GM12801 (cell line): ENCODE data around the gene GIT1.

Source experiments
- TF ChIP-seq, protein P1 (sequence below): IDR thresholded peaks from one replicate; pipeline ENCODE4 v1.5.1; 2011; ENCODE audit warnings: control low read depth; ENCODE audit not compliant: insufficient read length; ENCODE audit errors: extremely low read depth

The GIT1 gene, protein sequence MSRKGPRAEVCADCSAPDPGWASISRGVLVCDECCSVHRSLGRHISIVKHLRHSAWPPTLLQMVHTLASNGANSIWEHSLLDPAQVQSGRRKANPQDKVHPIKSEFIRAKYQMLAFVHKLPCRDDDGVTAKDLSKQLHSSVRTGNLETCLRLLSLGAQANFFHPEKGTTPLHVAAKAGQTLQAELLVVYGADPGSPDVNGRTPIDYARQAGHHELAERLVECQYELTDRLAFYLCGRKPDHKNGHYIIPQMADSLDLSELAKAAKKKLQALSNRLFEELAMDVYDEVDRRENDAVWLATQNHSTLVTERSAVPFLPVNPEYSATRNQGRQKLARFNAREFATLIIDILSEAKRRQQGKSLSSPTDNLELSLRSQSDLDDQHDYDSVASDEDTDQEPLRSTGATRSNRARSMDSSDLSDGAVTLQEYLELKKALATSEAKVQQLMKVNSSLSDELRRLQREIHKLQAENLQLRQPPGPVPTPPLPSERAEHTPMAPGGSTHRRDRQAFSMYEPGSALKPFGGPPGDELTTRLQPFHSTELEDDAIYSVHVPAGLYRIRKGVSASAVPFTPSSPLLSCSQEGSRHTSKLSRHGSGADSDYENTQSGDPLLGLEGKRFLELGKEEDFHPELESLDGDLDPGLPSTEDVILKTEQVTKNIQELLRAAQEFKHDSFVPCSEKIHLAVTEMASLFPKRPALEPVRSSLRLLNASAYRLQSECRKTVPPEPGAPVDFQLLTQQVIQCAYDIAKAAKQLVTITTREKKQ

DNA sequence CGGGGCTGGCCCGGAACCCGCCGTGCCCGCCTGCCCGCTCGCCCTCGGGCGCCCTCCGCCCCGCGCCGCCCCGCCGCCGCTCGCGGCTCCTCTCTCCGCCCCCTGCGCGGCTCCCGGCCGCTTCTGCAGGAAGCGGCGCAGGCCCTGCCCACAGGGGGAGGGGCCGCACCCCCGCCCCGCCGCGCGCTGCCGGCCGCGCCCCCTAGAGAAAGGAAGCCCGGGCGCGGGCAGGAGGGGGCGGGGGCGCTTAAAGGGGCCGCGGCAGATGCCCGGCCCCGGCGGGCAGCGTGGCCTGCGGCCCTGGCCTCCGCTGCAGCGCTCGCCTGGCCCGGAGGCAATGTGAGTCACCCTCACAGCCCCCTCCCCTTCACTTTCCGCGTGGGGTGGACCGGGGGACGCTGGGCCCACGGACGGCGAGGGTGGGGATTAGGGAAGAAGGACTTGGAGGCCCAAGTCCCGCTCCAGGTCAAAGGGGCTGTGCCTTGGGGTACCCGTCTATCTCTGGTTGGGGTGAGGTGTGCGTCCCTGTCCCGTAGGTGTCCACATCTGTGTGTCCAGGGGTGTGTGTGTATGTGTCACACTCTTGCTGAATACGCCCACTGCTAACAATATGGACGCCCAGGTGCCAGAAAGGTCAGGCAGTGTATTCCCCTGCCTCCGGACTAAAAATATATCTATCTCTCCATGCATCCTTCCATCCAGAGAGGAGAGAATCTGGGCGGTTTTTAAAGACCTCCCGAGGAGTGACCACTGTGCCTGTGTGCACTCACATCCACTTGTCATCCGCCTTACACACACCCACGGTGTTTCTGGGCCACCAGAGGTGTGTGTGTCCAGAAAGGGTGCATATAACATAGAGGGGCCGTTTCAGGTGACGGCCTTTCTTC lies at the start of gene GIT1:
Gene GIT1, minus strand, starts transcription at position 125 of the 887 bp plus-strand sequence. CDS start 270 bp downstream, outside the sequence.
- TF ChIP-seq, protein P1, sequence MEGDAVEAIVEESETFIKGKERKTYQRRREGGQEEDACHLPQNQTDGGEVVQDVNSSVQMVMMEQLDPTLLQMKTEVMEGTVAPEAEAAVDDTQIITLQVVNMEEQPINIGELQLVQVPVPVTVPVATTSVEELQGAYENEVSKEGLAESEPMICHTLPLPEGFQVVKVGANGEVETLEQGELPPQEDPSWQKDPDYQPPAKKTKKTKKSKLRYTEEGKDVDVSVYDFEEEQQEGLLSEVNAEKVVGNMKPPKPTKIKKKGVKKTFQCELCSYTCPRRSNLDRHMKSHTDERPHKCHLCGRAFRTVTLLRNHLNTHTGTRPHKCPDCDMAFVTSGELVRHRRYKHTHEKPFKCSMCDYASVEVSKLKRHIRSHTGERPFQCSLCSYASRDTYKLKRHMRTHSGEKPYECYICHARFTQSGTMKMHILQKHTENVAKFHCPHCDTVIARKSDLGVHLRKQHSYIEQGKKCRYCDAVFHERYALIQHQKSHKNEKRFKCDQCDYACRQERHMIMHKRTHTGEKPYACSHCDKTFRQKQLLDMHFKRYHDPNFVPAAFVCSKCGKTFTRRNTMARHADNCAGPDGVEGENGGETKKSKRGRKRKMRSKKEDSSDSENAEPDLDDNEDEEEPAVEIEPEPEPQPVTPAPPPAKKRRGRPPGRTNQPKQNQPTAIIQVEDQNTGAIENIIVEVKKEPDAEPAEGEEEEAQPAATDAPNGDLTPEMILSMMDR = no peak

DNA sequence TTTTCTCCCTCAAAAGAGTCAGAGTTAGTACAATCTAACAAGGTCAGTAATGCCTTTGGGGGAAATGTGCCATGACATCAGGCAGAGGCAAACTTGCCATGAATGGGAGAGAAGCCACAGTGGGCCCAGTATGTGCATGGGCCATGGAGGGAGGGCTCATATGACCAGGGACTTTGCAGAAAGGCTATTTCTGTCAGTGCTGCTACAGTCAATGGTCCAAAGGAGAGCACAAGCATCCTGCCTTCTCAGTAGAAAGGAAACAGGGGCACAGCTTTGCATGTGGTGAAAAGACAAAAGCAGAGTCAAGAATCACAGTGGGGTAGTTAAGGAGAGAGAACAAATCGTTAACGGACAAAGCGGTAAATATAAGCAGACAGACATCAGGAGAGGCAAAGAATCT lies 44.4 kb upstream of the GIT1 start:
- TF ChIP-seq, protein P1 = no peak

DNA sequence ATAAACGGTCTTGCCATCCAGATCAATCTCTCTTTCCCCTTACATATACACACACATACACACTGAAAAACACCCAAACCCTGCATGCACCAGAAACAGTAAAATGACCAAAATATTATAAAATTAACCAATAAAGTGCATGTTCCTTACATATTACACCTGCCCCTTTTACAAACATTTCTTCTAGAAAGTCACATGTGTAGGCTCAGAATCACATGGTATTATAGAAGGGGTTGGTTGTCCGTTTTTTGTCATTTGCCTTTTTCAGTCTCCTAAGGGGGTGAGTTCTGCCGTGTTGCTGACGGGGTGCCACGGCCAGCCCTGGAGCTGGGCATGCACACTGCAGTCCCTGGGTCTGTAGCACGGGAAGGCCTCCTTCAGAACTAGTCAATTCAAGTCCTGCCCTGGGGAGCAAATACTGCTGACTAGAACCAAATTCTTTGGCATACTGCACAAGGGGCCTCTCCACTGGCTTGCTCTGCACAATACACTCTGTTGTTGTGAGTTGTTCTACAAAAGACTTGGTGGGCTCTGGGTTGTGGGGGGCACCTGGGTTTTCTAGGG lies 41.3 kb upstream of the GIT1 start:
- TF ChIP-seq, protein P1 = no peak

DNA sequence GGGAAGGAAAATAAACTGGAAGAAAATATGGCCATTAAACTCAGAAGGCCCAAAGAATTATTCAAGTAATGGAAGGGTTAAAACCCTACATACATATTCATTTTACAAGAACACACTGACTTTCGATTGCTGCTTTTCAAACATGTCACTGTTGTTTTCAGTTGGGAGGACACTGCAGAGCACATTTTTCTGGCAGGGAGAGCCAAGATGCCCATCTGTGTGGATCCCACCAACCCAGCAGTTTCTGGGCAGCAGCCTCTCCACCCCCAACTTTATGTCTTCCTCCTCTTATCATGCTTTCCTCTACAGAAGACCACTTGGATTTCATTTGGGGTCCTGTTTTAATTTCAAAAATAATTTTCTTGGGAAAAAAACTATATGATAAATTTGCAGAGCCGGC lies 40.4 kb upstream of the GIT1 start:
- TF ChIP-seq, protein P1 = no peak

DNA sequence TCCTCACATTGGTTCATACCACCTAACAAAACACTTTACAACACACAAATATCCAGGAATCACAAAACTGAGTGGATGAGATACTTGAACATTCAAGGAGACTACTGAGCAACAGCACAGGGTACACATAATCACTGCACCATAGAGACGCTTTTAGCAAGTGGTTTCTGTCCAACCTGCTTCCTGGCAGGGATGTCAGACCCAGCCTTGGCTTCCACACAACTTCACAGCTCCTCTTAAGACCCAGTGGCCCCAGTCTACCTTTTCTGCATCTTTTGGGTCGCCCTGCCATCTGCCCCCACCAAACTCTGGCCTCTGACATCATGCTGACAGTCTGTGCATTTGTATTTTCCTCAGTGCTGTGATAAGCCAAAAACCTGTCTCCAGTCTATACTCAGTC lies 39.2 kb upstream of the GIT1 start:
- TF ChIP-seq, protein P1 = no peak

DNA sequence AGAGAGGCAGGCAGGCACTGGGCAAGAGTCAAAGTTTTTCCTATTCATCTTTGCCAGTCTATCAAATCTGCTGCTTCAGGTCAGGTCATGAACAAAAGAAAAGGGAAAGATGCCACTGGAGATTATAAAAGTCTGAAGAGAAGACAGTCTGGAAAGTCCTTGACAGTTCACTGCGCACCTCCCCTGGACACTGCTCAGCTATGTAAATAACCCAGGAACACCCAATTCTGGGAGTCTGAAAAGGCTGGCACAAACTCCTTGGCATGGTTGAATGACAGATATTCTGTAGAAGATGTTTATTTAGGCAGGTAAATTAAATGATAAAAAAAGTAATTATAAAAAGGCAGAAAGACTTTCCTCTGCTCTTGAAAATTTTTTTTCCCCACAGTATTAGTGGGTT lies 38.5 kb upstream of the GIT1 start:
- TF ChIP-seq, protein P1 = no peak
